Smooth muscle cell (in vitro differentiated cells): ENCODE results near the gene HOXC12. TPM values are rescaled to one million over a fixed set of nuclear protein-coding genes. Genes with fewer than 3 reads are reported as not detected.

ENCODE experiments used
- DNase-seq: peaks from one replicate; lab custom pipeline; 2025; ENCODE audit not compliant: unreplicated experiment; lab: John Stamatoyannopoulos, UW
- H2AFZ ChIP-seq: fragments of 200-600 bp; sonication (generic); 2 replicates; pipeline ENCODE4 v1.6.0; 2016; ENCODE audit warnings: antibody characterized with exemption, low read depth, mild to moderate bottlenecking
- H3F3A ChIP-seq: fragments of 200-600 bp; sonication (generic); 2 replicates; pipeline ENCODE4 v1.6.0; 2017; ENCODE audit warnings: antibody characterized with exemption, low read depth
- H3K27ac ChIP-seq: fragments of 200-600 bp; sonication (generic); 2 replicates; pipeline ENCODE4 v1.5.1; 2016; ENCODE audit warnings: low read depth, mild to moderate bottlenecking
- H3K27me3 ChIP-seq: fragments of 200-600 bp; sonication (generic); 2 replicates; pipeline ENCODE4 v1.6.1; 2016; ENCODE audit warnings: low read depth, mild to moderate bottlenecking
- H3K36me3 ChIP-seq: fragments of 200-600 bp; sonication (generic); 2 replicates; pipeline ENCODE4 v1.5.1; 2016; ENCODE audit warnings: low read depth
- H3K4me1 ChIP-seq: fragments of 200-600 bp; sonication (generic); 2 replicates; pipeline ENCODE4 v1.5.1; 2016; ENCODE audit warnings: low read depth
- H3K4me2 ChIP-seq: fragments of 200-600 bp; sonication (generic); 2 replicates; pipeline ENCODE4 v1.6.0; 2016; ENCODE audit warnings: mild to moderate bottlenecking
- H3K4me3 ChIP-seq: fragments of 200-600 bp; sonication (generic); 2 replicates; pipeline ENCODE4 v1.5.1; 2016; ENCODE audit warnings: mild to moderate bottlenecking
- H3K79me2 ChIP-seq: fragments of 200-600 bp; sonication (generic); 2 replicates; pipeline ENCODE4 v1.6.0; 2016; ENCODE audit warnings: low read depth, mild to moderate bottlenecking
- H3K9ac ChIP-seq: fragments of 200-600 bp; sonication (generic); 2 replicates; pipeline ENCODE4 v1.6.0; 2016; ENCODE audit warnings: low read depth
- H3K9me3 ChIP-seq: fragments of 200-600 bp; sonication (generic); replicated peaks from 2 replicates; pipeline ENCODE4 v1.5.1; 2016; ENCODE audit warnings: low read depth
- H4K20me1 ChIP-seq: fragments of 200-600 bp; sonication (generic); 2 replicates; pipeline ENCODE4 v1.6.0; 2016; ENCODE audit warnings: low read depth
- WGBS: methylation state at CpG from one replicate; pipeline ENCODE4 v1.1.7; 2016; ENCODE audit warnings: low lambda C conversion rate; 5-methylcytosine and 5-hydroxymethylcytosine counted together
- polyA plus RNA-seq: library from polyadenylated mRNA; unstranded; fragments of >200 nt; fragmentation: Nextera tagmentation; extraction: Ambion mirVana; gene quantifications from 2 replicates; pipeline ENCODE4 v1.2.1, GENCODE V29; 2016
- total RNA-seq: library from RNA; depleted of rRNA; stranded (reverse); fragments of >200 nt; gene quantifications from 2 replicates; pipeline ENCODE4 v1.2.3, GENCODE V29; 2014
- TF ChIP-seq, protein P1 (sequence below): fragments of 200-600 bp; sonication (generic); IDR thresholded peaks from 2 replicates; pipeline ENCODE4 v1.5.1; 2017; ENCODE audit warnings: borderline replicate concordance, mild to moderate bottlenecking, antibody characterized with exemption; ENCODE audit not compliant: insufficient read depth, poor library complexity, severe bottlenecking

Gene HOXC12
- total and polyA plus RNA-seq, 2 experiments from 2014 or later = 0.32 TPM; not detected in 1

DNA sequence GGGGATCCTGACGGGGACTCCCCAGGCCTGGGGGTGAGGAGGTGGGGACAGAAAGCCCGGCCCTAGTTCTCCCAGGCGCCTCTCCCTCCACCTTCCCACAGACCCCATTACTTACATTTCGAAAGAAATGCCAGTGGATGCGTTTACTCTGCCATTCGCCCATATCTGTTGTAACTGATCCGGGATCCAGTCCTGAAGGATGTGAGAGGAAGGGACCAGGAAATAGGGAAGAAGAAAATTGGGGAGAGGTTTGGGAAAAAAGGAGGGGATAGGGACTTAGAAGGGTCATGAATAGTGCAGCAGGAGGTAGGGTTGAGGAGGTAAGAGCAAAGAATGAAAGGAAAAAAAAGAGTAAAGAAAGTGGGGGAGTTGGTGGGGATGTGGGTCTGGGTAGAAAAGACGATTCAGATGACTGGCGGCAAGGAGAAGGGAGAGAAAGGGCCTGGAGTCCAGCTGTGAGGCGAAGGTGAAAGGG lies 1.1 kb downstream of the HOXC12 start:
- no peaks in the 10 kb centered on the region for H3K79me2 ChIP-seq
- H3K4me2 ChIP-seq = no peak overlapping the region
- no peaks in the 10 kb centered on the region for H3K36me3 ChIP-seq
- no peaks in the 10 kb centered on the region for H4K20me1 ChIP-seq
- H3K9me3 ChIP-seq = no peaks in the 10 kb centered on the region
- TF ChIP-seq, protein P1, sequence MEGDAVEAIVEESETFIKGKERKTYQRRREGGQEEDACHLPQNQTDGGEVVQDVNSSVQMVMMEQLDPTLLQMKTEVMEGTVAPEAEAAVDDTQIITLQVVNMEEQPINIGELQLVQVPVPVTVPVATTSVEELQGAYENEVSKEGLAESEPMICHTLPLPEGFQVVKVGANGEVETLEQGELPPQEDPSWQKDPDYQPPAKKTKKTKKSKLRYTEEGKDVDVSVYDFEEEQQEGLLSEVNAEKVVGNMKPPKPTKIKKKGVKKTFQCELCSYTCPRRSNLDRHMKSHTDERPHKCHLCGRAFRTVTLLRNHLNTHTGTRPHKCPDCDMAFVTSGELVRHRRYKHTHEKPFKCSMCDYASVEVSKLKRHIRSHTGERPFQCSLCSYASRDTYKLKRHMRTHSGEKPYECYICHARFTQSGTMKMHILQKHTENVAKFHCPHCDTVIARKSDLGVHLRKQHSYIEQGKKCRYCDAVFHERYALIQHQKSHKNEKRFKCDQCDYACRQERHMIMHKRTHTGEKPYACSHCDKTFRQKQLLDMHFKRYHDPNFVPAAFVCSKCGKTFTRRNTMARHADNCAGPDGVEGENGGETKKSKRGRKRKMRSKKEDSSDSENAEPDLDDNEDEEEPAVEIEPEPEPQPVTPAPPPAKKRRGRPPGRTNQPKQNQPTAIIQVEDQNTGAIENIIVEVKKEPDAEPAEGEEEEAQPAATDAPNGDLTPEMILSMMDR = no peak
- no peak overlapping the region for H3K4me3 ChIP-seq
- peaks cover 4% of the 10 kb centered on the region for H3F3A ChIP-seq
- H3K4me1 ChIP-seq = no peaks in the 10 kb centered on the region
- no peak overlapping the region for H3K9ac ChIP-seq
- WGBS = 15% methylated on average over 10 of the region's 10 CpGs
- no peak for DNase-seq
- peaks cover 100% of the 10 kb centered on the region for H3K27me3 ChIP-seq
- H2AFZ ChIP-seq = no peak overlapping the region
- no peak overlapping the region for H3K27ac ChIP-seq

DNA sequence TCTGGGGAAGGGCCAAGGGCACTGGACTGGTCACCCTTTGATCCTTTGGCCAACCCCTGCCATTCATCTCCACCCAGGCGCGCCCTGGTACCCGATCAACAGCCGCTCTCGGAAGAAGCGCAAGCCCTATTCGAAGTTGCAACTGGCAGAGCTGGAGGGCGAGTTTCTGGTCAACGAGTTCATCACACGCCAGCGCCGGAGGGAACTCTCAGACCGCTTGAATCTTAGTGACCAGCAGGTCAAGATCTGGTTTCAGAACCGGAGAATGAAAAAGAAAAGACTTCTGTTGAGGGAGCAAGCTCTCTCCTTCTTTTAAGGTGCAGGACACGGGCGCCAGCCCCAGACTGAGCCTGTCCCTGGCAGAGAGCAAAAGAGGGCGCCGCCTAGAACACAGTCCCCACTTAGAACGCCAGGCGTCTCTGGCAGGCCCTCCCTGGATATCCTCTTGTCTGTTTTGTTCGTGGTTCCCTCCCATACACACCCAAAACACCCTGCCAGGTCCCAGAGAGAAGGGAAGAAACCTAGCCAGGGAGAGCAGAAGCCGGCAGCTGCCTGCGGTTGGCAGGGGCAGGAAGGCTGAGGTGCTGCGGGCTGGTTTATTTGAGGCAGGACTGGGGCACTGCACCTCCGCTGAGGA lies 1.7 kb downstream of the HOXC12 start:
- WGBS = 21% methylated on average over 25 of the region's 25 CpGs
- Histone ChIP-seq H3K4me2 (no peak overlapping the region), H3K9ac (no peak overlapping the region), H3K9me3 (no peaks in the 10 kb centered on the region), H3K36me3 (no peaks in the 10 kb centered on the region), H3F3A (peaks cover 4% of the 10 kb centered on the region), H3K27me3 (peaks cover 100% of the 10 kb centered on the region), H3K27ac (no peak overlapping the region), H3K79me2 (no peaks in the 10 kb centered on the region), H3K4me1 (no peaks in the 10 kb centered on the region), H4K20me1 (no peaks in the 10 kb centered on the region), H2AFZ (no peak overlapping the region), H3K4me3 (no peak overlapping the region)
- DNase-seq = no peak
- TF ChIP-seq, protein P1 = no peak

DNA sequence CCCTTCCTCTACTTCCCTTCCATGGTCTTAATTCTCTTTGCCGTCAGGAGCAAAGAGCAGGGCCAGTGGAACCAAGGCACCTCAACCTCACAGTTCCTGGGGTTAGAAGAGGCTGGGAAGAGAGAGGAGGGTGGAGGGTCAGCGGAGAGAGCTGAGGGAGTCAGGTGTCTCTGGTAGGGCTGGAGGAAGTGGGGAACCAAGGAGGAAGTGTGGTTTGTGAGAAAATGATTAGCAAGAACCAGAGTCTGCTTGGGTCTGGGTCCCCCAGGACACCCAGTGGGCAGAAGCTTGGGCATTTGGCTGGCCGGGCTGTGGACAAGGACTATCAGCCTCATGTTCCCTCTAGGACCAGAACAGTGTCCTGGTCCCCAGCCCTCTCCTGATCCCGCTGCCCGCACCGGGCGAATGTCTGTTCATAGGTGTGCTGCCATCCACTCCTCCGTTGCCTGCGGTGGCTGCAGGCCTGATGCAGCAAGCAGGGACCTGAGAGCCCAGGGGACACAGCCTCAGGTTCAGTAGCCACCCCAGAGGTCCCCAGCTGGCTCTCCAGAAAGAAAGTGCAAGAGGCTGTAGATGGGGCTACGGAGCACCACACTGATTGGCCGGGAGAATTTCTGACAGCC lies 2.3 kb downstream of the HOXC12 start:
- DNase-seq = no peak
- TF ChIP-seq, protein P1 = no peak
- Histone ChIP-seq H2AFZ (no peak overlapping the region), H4K20me1 (no peaks in the 10 kb centered on the region), H3K4me3 (no peak overlapping the region), H3K27ac (no peak overlapping the region), H3K9ac (no peak overlapping the region), H3F3A (peaks cover 4% of the 10 kb centered on the region), H3K4me1 (no peaks in the 10 kb centered on the region), H3K79me2 (no peaks in the 10 kb centered on the region), H3K9me3 (no peaks in the 10 kb centered on the region), H3K36me3 (no peaks in the 10 kb centered on the region), H3K27me3 (peaks cover 100% of the 10 kb centered on the region), H3K4me2 (no peak overlapping the region)
- 49% methylated on average over 11 of the region's 11 CpGs for WGBS
